Thyroid gland (tissue), 4 donors: ENCODE measurements around the gene CAP1. TPM values are rescaled to one million over a fixed set of nuclear protein-coding genes. Genes with fewer than 3 reads are reported as not detected.

Experiments used
- DNase-seq, 2 donors: peaks; one replicate each; pipeline ENCODE4 v3.0.0-alpha.2; 2019
- H3K27ac ChIP-seq, 3 donors: fragments of 200-600 bp; sonication (generic); 1 replicate in 2 of 3; 2 replicates in 1 of 3; pipeline ENCODE4 v1.5.1; 2016 to 2019; ENCODE audit warnings: mild to moderate bottlenecking in 1 of 3, moderate library complexity in 1 of 3
- H3K27me3 ChIP-seq: fragments of 200-600 bp; sonication (generic); one replicate; pipeline ENCODE4 v1.5.1; 2019
- H3K36me3 ChIP-seq, 2 donors: fragments of 200-600 bp; sonication (generic); one replicate each; pipeline ENCODE4 v1.5.1; 2016 to 2019
- H3K4me1 ChIP-seq, 2 donors: fragments of 200-600 bp; sonication (generic); one replicate each; pipeline ENCODE4 v1.5.1; 2017 to 2019
- H3K4me3 ChIP-seq, 3 donors: fragments of 200-600 bp; sonication (generic); replicated peaks in 1 of 3; 1 replicate in 2 of 3; 2 replicates in 1 of 3; pipeline ENCODE4 v1.5.1; 2016; ENCODE audit warnings: mild to moderate bottlenecking in 1 of 3
- H3K9me3 ChIP-seq: fragments of 200-600 bp; sonication (generic); one replicate; pipeline ENCODE4 v1.5.1; 2017
- CTCF ChIP-seq, 6 experiments: fragments of 200-600 bp in 3 of 6; fragments of 450-650 bp in 3 of 6; sonication (generic) in 3 of 6; IDR thresholded peaks; one replicate each; pipeline ENCODE4 v1.5.1; 2016 to 2019; ENCODE audit warnings: antibody characterized with exemption in 6 of 6, mild to moderate bottlenecking in 2 of 6, inconsistent platforms in 1 of 6, moderate library complexity in 1 of 6
- POLR2A ChIP-seq, 2 donors: fragments of 450-650 bp; IDR thresholded peaks; one replicate each; pipeline ENCODE4 v1.6.1; 2017; ENCODE audit warnings: antibody characterized with exemption in 2 of 2, mild to moderate bottlenecking in 2 of 2, moderate library complexity in 1 of 2
- WGBS, 2 donors: methylation state at CpG; one replicate each; pipeline ENCODE4 v1.1.5; 2017; 5-methylcytosine and 5-hydroxymethylcytosine counted together
- intact Hi-C: fragments of 100-400 bp; cut with DNase I; formaldehyde crosslinking; loops from one replicate; pipeline ENCODE4 v1.15.1; 2023
- total RNA-seq, 4 donors: library from RNA; depleted of rRNA; stranded (reverse); fragments of >200 nt; gene quantifications; one replicate each; pipeline ENCODE4 v1.2.3, GENCODE V29; 2016

CAP1 gene
- total RNA-seq, 4 donors from 2014 or later, result 204 to 247 (median 227) TPM

DNA sequence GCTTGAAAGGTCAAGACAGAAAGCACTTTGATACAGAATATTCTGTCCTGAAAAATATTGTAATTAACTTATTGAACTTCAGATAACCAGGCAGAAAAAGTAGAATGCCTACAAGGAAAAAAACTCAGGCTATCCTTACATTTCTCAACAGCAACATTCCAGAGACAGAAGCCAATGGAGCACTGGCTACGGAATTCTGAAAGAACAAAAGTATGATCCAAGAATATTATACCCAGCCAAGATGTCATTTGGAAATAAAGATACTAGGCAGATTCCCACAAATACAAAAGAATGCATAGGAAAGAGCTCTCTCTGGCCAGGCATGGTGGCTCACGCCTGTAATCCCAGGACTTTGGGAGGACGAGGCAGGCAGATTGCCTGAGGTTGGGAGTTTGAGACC, 62.4 kb downstream of the CAP1 start:
- H3K4me1 ChIP-seq, result peaks cover 0 to 1% of the 10 kb centered on the region in 2 donors
- 89 to 90% methylated on average over 3 of the region's 3 CpGs for WGBS, 2 donors
- intact Hi-C loops, result no loop called here
- no peaks in the 10 kb centered on the region for H3K9me3 ChIP-seq
- no peaks in the 10 kb centered on the region for H3K36me3 ChIP-seq
- no peak overlapping the region for H3K27ac ChIP-seq
- no peaks in the 10 kb centered on the region for H3K27me3 ChIP-seq
- H3K4me3 ChIP-seq, result no peak overlapping the region
- no peak for DNase-seq
- TF ChIP-seq POLR2A (IDR thresholded peaks at IDR 0.05) (no peak), CTCF (IDR thresholded peaks at IDR 0.05) (no peak)

GRCh38 chr1:40105028-40105427, 64.5 kb downstream of the CAP1 start:
- intact Hi-C loops, result no loop called here
- Histone ChIP-seq H3K27me3 (no peaks in the 10 kb centered on the region), H3K36me3 (no peaks in the 10 kb centered on the region), H3K4me1 (peaks cover 0 to 3% of the 10 kb centered on the region in 2 donors), H3K4me3 (no peak overlapping the region), H3K9me3 (no peaks in the 10 kb centered on the region), H3K27ac (no peak overlapping the region)
- 75 to 81% methylated on average over 1 of the region's 1 CpG for WGBS, 2 donors
- TF ChIP-seq POLR2A (IDR thresholded peaks at IDR 0.05), result no peak
- no peak for TF ChIP-seq CTCF (IDR thresholded peaks at IDR 0.05)
- DNase-seq, result no peak

DNA sequence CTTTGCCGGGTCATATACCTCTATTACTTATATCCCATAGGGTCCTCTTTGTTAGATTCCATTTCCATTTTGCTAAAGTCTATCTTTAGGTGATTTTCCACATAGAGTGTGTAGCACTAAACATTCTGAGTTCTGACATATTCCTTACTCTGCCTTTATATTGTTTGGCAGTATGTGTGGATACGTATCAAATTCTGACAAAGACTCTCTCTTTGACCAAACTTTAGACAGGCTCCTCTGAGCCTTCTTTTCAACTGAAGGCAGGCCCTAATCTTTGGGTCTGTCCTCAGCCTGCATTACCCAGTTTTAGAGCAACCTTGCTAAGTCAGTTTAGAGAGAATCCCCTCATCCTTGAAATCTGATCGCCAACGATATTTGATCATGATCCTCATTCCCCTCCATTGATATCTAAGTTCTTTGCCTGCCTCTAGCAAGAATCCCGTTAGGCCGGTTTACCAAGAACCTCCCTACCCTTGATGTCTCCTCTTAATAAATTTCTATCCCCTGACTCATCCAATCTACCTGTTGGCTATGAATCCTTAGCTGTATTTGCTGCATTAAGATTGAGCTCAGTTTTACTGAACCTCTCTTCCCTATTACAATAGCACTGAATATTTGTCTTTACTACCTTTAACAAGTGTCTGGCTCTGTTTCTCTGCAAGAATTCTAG, 66.9 kb downstream of the CAP1 start:
- WGBS, 2 donors, result 81 to 83% methylated on average over 6 of the region's 6 CpGs
- intact Hi-C loops, result no loop called here

DNA sequence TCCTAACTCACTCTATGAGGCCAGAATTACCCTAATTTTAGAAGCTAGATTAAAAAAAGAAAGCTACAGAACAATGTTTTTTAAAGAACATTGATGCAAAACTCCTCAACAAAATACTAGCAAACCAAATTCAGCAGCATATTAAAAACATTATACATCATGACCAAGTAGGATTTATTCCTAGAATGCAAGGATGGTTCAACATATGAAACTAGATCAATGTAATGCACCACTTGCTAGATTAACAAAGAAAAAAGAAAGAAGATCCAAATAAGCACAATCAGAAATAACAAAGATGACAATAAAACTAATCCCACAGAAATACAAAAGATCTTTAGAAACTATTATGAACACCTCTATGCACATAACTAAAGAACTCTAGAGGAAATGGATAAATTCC, 69.9 kb downstream of the CAP1 start:
- H3K9me3 ChIP-seq, result no peaks in the 10 kb centered on the region
- no peaks in the 10 kb centered on the region for H3K27me3 ChIP-seq
- no peak overlapping the region for H3K27ac ChIP-seq
- intact Hi-C loops, result no loop called here
- no peaks in the 10 kb centered on the region for H3K36me3 ChIP-seq
- H3K4me3 ChIP-seq, result no peak overlapping the region
- peaks cover 0 to 3% of the 10 kb centered on the region in 2 donors for H3K4me1 ChIP-seq
- DNase-seq, result no peak
- TF ChIP-seq CTCF (IDR thresholded peaks at IDR 0.05) (no peak), POLR2A (IDR thresholded peaks at IDR 0.05) (no peak)

More for the DNA sequence above, 66.9 kb downstream of the CAP1 start:
- H3K36me3 ChIP-seq, result no peaks in the 10 kb centered on the region
- no peaks in the 10 kb centered on the region for H3K27me3 ChIP-seq
- TF ChIP-seq CTCF (IDR thresholded peaks at IDR 0.05), result no peak
- no peak for TF ChIP-seq POLR2A (IDR thresholded peaks at IDR 0.05)
- no peaks in the 10 kb centered on the region for H3K9me3 ChIP-seq
- peak overlapping the region in 1 of 3 donors; percentile 37 for H3K27ac ChIP-seq
- H3K4me3 ChIP-seq, result no peak overlapping the region
- peak in 1 of 2 donors; percentile 18 for DNase-seq
- peaks cover 0 to 3% of the 10 kb centered on the region in 2 donors for H3K4me1 ChIP-seq

GRCh38 chr1:40114400-40114799, 73.9 kb downstream of the CAP1 start:
- intact Hi-C loops, result no loop called here
- no peak for DNase-seq
- Histone ChIP-seq H3K36me3 (no peaks in the 10 kb centered on the region), H3K4me1 (no peaks in the 10 kb centered on the region), H3K27me3 (no peaks in the 10 kb centered on the region), H3K4me3 (no peak overlapping the region), H3K9me3 (no peaks in the 10 kb centered on the region), H3K27ac (no peak overlapping the region)
- 85 to 94% methylated on average over 3 of the region's 3 CpGs for WGBS, 2 donors
- TF ChIP-seq CTCF (IDR thresholded peaks at IDR 0.05) (no peak), POLR2A (IDR thresholded peaks at IDR 0.05) (no peak)
